Tibial nerve (tissue), 3 donors: ENCODE data around the gene GPN2.

Experiments
- CTCF ChIP-seq, 5 experiments: fragments of 200-600 bp in 3 of 5; fragments of 450-650 bp in 2 of 5; sonication (generic) in 3 of 5; IDR thresholded peaks; one replicate each; pipeline ENCODE4 v1.5.1; 2016 to 2019; ENCODE audit warnings: antibody characterized with exemption in 5 of 5, mild to moderate bottlenecking in 3 of 5, moderate library complexity in 2 of 5
- POLR2A ChIP-seq, 2 donors: fragments of 450-650 bp; IDR thresholded peaks; one replicate each; pipeline ENCODE4 v1.6.1; 2017; ENCODE audit warnings: antibody characterized with exemption in 2 of 2, mild to moderate bottlenecking in 2 of 2, moderate library complexity in 2 of 2

- TF ChIP-seq CTCF (IDR thresholded peaks at IDR 0.05) (no peak), POLR2A (IDR thresholded peaks at IDR 0.05) (no peak)
Observed at GRCh38 chr1:26856181-26856580, 33.9 kb downstream of the GPN2 start.
